Loucy (cell line): ENCODE measurements around the gene SH3TC2.

Experiments used
- CTCF ChIP-seq: fragments of 200-600 bp; sonication (generic); conservative IDR thresholded peaks from 2 replicates; pipeline ENCODE4 v1.5.1; 2014; ENCODE audit warnings: mild to moderate bottlenecking, antibody characterized with exemption, low read length
- EZH2phosphoT487 ChIP-seq: fragments of 200-600 bp; IDR thresholded peaks from 2 replicates; pipeline ENCODE4 v1.6.1; 2018; ENCODE audit warnings: antibody characterized with exemption, mild to moderate bottlenecking, moderate library complexity, borderline replicate concordance

DNA sequence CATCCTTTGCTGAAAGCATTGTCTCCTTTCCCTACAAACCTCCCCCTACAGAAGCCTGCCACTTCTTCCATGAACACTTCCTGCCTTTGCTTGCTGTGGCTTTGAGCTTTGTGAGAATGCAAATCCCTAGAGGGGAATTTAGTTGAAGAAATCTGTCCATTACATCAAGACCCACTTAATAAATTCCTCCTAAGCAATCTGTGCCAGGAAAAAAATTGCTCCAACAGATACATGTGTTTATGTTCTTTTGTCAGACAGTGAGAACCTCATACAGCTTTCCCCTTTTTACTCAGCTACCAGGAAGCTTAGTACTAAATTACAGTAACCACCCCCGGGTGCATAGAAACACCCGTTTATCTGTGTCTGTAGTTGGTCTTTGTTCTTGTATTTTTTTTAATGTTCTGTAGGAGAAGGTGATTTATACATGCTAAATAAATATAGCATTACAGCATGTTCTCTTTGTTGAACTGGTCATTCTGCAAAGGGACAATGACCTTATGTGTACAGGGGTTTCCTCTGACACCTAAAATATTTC is 43.9 kb downstream of the SH3TC2 start:
- no peak for TF ChIP-seq CTCF
- TF ChIP-seq EZH2phosphoT487: no peak
